HepG2 (cell line): Measurements from ENCODE around the gene CD58. TPM values are rescaled to one million over a fixed set of nuclear protein-coding genes. Genes with fewer than 3 reads are reported as not detected.

Experiments
- AHDC1 ChIP-seq: sonication (generic); formaldehyde crosslinking; IDR thresholded peaks from 2 replicates; pipeline ENCODE4 v1.5.1; 2020; ENCODE audit warnings: mild to moderate bottlenecking, missing genetic modification reagents, borderline replicate concordance
- CEBPG ChIP-seq: IDR thresholded peaks from 2 replicates; pipeline ENCODE4 v1.6.1; 2016
- EP300 ChIP-seq, 3 experiments: sonication (generic) in 1 of 3; formaldehyde crosslinking in 1 of 3; IDR thresholded peaks; 2 replicates each; pipeline versions ENCODE4 v1.5.1 to v1.6.1; 2011 to 2020; ENCODE audit warnings: low read depth in 2 of 3, low read length in 2 of 3, borderline replicate concordance in 1 of 3, improper control_type of control experiment in 1 of 3, mild to moderate bottlenecking in 1 of 3, missing genetic modification reagents in 1 of 3, moderate library complexity in 1 of 3
- ETV5 ChIP-seq: IDR thresholded peaks from 2 replicates; pipeline ENCODE4 v1.6.1; 2018; ENCODE audit warnings: missing biosample characterization, missing genetic modification reagents, inconsistent platforms, borderline replicate concordance
- HES4 ChIP-seq: sonication (generic); formaldehyde crosslinking; IDR thresholded peaks from 2 replicates; pipeline ENCODE4 v1.9.0; 2021; ENCODE audit warnings: mild to moderate bottlenecking, missing genetic modification reagents, borderline replicate concordance
- MIER3 ChIP-seq: IDR thresholded peaks from 2 replicates; pipeline ENCODE4 v1.6.1; 2016; ENCODE audit warnings: missing compliant biosample characterization, borderline replicate concordance
- NFIC ChIP-seq: IDR thresholded peaks from 2 replicates; pipeline ENCODE4 v1.6.1; 2012; ENCODE audit warnings: mild to moderate bottlenecking, low read length, inconsistent platforms
- NFKBIZ ChIP-seq: IDR thresholded peaks from 2 replicates; pipeline ENCODE4 v1.6.1; 2018; ENCODE audit warnings: missing genetic modification reagents, missing compliant biosample characterization
- NR2F2 ChIP-seq: IDR thresholded peaks from 2 replicates; pipeline ENCODE4 v1.6.1; 2012; ENCODE audit warnings: low read depth, inconsistent platforms, borderline replicate concordance
- NR2F6 ChIP-seq, 2 experiments: IDR thresholded peaks; 2 replicates each; pipeline ENCODE4 v1.6.1; 2016; ENCODE audit warnings: antibody characterized with exemption in 1 of 2, mild to moderate bottlenecking in 1 of 2
- POLR2G ChIP-seq: fragments of 200-400 bp; formaldehyde crosslinking; IDR thresholded peaks from 2 replicates; pipeline ENCODE4 v1.6.1; 2018; ENCODE audit warnings: mild to moderate bottlenecking, low read depth, low read length, moderate library complexity
- PPARG ChIP-seq: conservative IDR thresholded peaks from 2 replicates; pipeline ENCODE4 v1.6.1; 2016; ENCODE audit warnings: missing biosample characterization, missing genetic modification reagents
- SMC3 ChIP-seq: IDR thresholded peaks from 2 replicates; pipeline ENCODE4 v1.6.1; 2011; ENCODE audit warnings: low read length, improper control_type of control experiment
- TFAP4 ChIP-seq: sonication (generic); IDR thresholded peaks from 2 replicates; pipeline ENCODE4 v1.6.1; 2016; ENCODE audit warnings: low read depth, borderline replicate concordance
- THRA ChIP-seq: sonication (generic); formaldehyde crosslinking; IDR thresholded peaks from 2 replicates; pipeline ENCODE4 v1.4.0; 2020; ENCODE audit warnings: missing genetic modification reagents, borderline replicate concordance
- YEATS4 ChIP-seq: sonication (generic); formaldehyde crosslinking; IDR thresholded peaks from 2 replicates; pipeline ENCODE4 v1.4.0; 2020; ENCODE audit warnings: missing genetic modification reagents, borderline replicate concordance
- ZNF614 ChIP-seq: IDR thresholded peaks from 2 replicates; pipeline ENCODE4 v1.6.1; 2018; ENCODE audit warnings: missing biosample characterization, missing genetic modification reagents, inconsistent platforms, borderline replicate concordance
- ZNF703 ChIP-seq: sonication (generic); formaldehyde crosslinking; IDR thresholded peaks from 2 replicates; pipeline ENCODE4 v1.5.1; 2020; ENCODE audit warnings: missing genetic modification reagents, mild to moderate bottlenecking, moderate library complexity, borderline replicate concordance
- ZNF746 ChIP-seq: sonication (generic); formaldehyde crosslinking; IDR thresholded peaks from 2 replicates; pipeline ENCODE4 v1.8.0; 2022; ENCODE audit warnings: mild to moderate bottlenecking, missing genetic modification reagents
- polyA plus RNA-seq, 8 experiments: library from polyadenylated mRNA; depleted of rRNA in 3 of 8; stranded (reverse) in 7 of 8; unstranded in 1 of 8; fragments of >200 nt; fragmentation: Illumina TruSeq in 4 of 8; extraction: Trizol in 4 of 8; gene quantifications; 2 replicates each; pipeline versions ENCODE4 v1.2.1 to v1.2.3, GENCODE V29; 2011 to 2016; ENCODE audit warnings: low read depth in 4 of 8, missing spikeins in 1 of 8, mixed read lengths in 1 of 8; ENCODE audit not compliant: insufficient read depth in 1 of 8
- total RNA-seq, 5 experiments: library from RNA; depleted of rRNA; stranded (reverse); fragments of >200 nt; fragmentation: Illumina TruSeq; extraction: Trizol; gene quantifications; 2 replicates each; pipeline ENCODE4 v1.2.3, GENCODE V29; 2016; ENCODE audit warnings: low read depth in 1 of 5

CD58 gene
- total and polyA plus RNA-seq, 2 of the 13 experiments (the other 11 are each of a cell fraction or from before 2014, with no cell fraction given) = 9.4 to 13.5 TPM

- TF ChIP-seq TFAP4 (peak; percentile 37; the same call in 1 of the 2 replicates), CEBPG (CRISPR knock-in tag) (0 out of 2 replicates have a peak, but pooled peaks have one; percentile 7), SMC3 (peak; percentile 14; the same call in 1 of the 2 replicates), POLR2G (peak; percentile 43; the same call in 1 of the 2 replicates), PPARG (CRISPR knock-in tag) (peak; percentile 68; the same call in 1 of the 2 replicates), NFKBIZ (CRISPR knock-in tag) (no peak), YEATS4 (CRISPR knock-in tag) (0 out of 2 replicates have a peak, but pooled peaks have one; percentile 27), NR2F6 (IDR thresholded peaks at IDR 0.05) (peak; percentile 37), NR2F6 (CRISPR knock-in tag; IDR thresholded peaks at IDR 0.05) (peak; percentile 52; the same call in 1 of the 2 replicates), THRA (CRISPR knock-in tag) (peak; percentile 66; the same call in 1 of the 2 replicates), NFIC (0 out of 2 replicates have a peak, but pooled peaks have one; percentile 22), ZNF746 (CRISPR knock-in tag) (peak; percentile 70; the same call in 1 of the 2 replicates), NR2F2 (peak; percentile 50; the same call in 1 of the 2 replicates), HES4 (no peak), ZNF703 (0 out of 2 replicates have a peak, but pooled peaks have one; percentile 39), ETV5 (CRISPR knock-in tag) (peak; percentile 66; the same call in 1 of the 2 replicates), ZNF614 (CRISPR knock-in tag) (peak; percentile 15; the same call in 1 of the 2 replicates), MIER3 (CRISPR knock-in tag) (peak; percentile 33; the same call in 1 of the 2 replicates), AHDC1 (peak; percentile 69; the same call in 1 of the 2 replicates), EP300 (IDR thresholded peaks at IDR 0.05; ENCODE audit: low read depth in 2 of 2, low read length in 2 of 2) (peak; percentile 23 to 58; a peak in 2 of 4 replicates), EP300 (CRISPR knock-in tag; IDR thresholded peaks at IDR 0.05; ENCODE audit: borderline replicate concordance) (peak; percentile 42; the same call in 1 of the 2 replicates)
These were observed 61.5 kb downstream of the CD58 start (continued) for GRCh38 chr1:116508984-116509980.
